ENCODE results near the gene PLCL1.
"Not testable (repeated sequence)": the region's sequence is repeated elsewhere in the genome, so short reads cannot be mapped to it uniquely, and the experiment has no call there.

Gene PLCL1

GRCh38 chr2:198178766-198179165 lies 374.4 kb downstream of the PLCL1 start:
- no peak for DNase-seq (ENCODE audit: low read depth in 2 of 2)

DNA sequence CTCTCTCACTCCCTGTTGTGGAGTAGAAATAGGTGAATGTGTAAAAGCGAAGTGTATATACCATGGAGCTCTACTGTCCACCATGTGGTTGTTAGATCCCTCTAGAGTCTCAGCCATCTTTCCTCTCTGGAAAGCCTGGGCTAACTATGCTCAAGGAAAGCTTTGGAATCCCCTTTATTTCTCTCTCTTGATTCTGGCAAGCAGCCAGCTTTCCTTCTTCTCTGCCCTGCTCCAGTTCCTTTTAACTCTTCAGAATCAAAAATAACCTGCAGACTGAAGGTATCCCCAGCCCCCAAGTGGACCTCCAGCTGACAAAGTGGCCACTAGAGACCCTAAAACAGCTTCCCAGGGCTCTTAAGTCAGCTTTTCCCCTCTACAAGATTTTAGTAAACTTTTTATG lies 381.9 kb downstream of the PLCL1 start:
- DNase-seq (ENCODE audit: low read depth in 2 of 2) = no peak

DNA sequence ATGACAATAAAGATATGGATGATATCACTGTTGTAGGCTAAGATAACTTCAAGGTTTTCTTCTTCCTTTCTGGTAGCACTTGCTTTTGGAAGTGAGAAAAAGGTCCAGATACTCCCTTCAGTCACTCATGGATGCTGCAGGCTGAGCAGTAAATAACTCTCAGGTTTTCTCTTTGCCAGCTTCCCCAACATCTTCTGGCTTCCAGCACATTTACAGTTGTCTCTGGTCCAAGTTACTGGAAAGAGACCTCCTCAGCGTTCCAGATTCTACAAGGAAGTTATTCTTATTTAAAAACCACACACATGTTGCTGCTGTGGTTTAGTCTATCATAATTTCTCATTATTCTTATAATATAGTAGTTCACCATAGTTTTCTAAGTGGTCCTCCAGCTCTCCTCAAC lies 383.4 kb downstream of the PLCL1 start:
- DNase-seq (ENCODE audit: low read depth in 2 of 2) = no peak

DNA sequence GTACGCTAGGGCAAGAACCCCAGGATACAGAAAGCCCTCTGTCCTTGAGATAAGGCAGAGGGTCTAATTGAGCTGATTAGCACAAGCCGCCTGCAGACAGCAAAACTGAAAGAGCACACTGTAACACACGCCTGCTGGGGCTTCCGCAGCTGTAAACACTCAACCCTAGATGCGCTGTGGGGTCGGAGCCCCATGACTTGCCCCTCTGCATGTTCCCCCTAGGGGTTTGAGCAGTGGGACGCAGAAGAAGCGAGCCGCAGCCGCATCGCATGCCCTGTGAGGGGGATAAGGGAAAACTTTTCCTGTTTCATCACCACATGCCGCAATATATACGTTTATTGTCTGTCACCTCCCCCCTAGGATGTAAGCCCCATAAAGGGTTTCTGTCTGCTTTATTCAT lies 384.6 kb downstream of the PLCL1 start:
- DNase-seq (ENCODE audit: low read depth in 2 of 2) = no peak

DNA sequence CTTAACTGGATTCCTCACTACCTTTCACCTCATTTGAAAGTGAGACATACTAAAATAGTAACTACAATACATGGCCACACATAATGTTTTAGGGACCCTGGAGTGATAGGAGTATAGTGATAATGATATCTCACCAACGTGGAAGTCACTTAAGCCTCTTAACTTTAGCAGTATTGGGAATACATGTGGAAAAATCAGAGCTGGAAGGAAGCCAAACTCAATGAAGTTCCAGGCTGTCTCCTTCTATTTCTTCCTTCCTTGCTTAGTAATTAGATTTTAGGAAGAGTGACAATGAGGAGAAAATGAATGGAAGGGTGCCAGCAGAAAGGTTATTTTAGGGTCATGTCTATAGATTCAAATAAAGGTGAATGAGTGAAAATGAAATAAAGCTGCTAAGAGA lies 387.3 kb downstream of the PLCL1 start:
- DNase-seq (ENCODE audit: low read depth in 2 of 2) = no peak

GRCh38 chr2:198196556-198196955 lies 392.2 kb downstream of the PLCL1 start:
- not testable (repeated sequence) for DNase-seq (ENCODE audit: low read depth in 2 of 2)
